Left lung (tissue), 10 donors: Measurements from ENCODE around the gene QRICH1. TPM values are rescaled to one million over a fixed set of nuclear protein-coding genes. Genes with fewer than 3 reads are reported as not detected.

Experiments
- ATAC-seq: fragments of 200-7000 bp; cut with Tn5 transposase; one replicate; pipeline ENCODE4 v1.9.1; 2020; ENCODE audit warnings: moderate library complexity
- DNase-seq, 4 donors: peaks; one replicate each; pipeline ENCODE4 v3.0.0-alpha.2; 2013 to 2020
- H3K27ac ChIP-seq, 2 donors: fragments of 200-600 bp; sonication (generic) in 1 of 2; one replicate each; pipeline versions ENCODE4 v1.5.0 to v1.8.0; 2020 to 2021
- H3K27me3 ChIP-seq, 2 donors: fragments of 200-600 bp; sonication (generic) in 1 of 2; one replicate each; pipeline versions ENCODE4 v1.5.0 to v1.8.0; 2020 to 2021
- H3K36me3 ChIP-seq, 2 donors: fragments of 200-600 bp; sonication (generic) in 1 of 2; one replicate each; pipeline versions ENCODE4 v1.5.0 to v1.8.0; 2020 to 2021
- H3K4me1 ChIP-seq, 2 donors: fragments of 200-600 bp; one replicate each; pipeline ENCODE4 v1.8.0; 2021
- H3K4me3 ChIP-seq, 2 donors: fragments of 200-600 bp; sonication (generic) in 1 of 2; one replicate each; pipeline versions ENCODE4 v1.5.0 to v1.8.0; 2020 to 2021; ENCODE audit warnings: mild to moderate bottlenecking in 1 of 2
- H3K9me3 ChIP-seq, 2 donors: fragments of 200-600 bp; sonication (generic) in 1 of 2; one replicate each; pipeline versions ENCODE4 v1.5.0 to v1.8.0; 2020 to 2021
- intact Hi-C, 2 donors: fragments of 100-400 bp; cut with DNase I; formaldehyde crosslinking; loops; one replicate each; pipeline versions ENCODE4 v1.11.2 to v1.14.2; 2022
- polyA plus RNA-seq, 6 donors: library from polyadenylated mRNA; unstranded; fragments of 120-200 nt; gene quantifications; one replicate each; pipeline ENCODE4 v1.2.1, GENCODE V29; 2013; ENCODE audit not compliant: insufficient read length in 6 of 6
- total RNA-seq, 2 donors: library from RNA; stranded (reverse); fragmentation: NEBNext Ultra II Directional; extraction: Animal tissue kit (Norgen Biotek cat#: 25700); gene quantifications; one replicate each; pipeline ENCODE4 v1.2.1, GENCODE V29; 2021
- TF ChIP-seq, protein P1 (sequence below), 2 donors: fragments of 200-600 bp; sonication (generic) in 1 of 2; IDR thresholded peaks; one replicate each; pipeline versions ENCODE4 v1.5.0 to v1.8.0; 2021; ENCODE audit warnings: antibody characterized with exemption in 2 of 2
- donor health status: DM: no; HTN: yes; CAD: no.
- donor health status: DM: no; HTN: no; CAD: no.

QRICH1 gene
- total and polyA plus RNA-seq, 8 donors, result 71.6 to 85.8 (median 77.6) TPM

DNA sequence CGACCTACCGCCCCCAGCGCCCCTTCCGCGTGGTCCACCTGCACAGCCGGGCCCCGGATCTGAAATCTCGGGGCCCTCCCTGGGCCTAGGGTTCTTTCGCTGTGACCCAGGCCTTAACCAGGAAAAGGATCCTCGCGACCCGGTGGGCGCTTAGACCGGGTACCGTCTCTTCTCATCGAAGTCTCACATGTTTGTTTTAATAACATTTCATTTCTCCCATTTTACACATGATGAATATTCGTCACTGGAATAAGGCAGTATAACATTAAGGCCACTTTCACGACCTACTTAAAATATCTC, 75.2 kb downstream of the QRICH1 start:
- Histone ChIP-seq H3K4me1 (peaks cover 32 to 50% of the 10 kb centered on the region in 2 donors), H3K4me3 (peak overlapping the region; percentile 88 to 97), H3K27ac (peak overlapping the region; percentile 59 to 89), H3K27me3 (no peaks in the 10 kb centered on the region), H3K36me3 (peaks cover 0 to 40% of the 10 kb centered on the region in 2 donors), H3K9me3 (no peaks in the 10 kb centered on the region)
- intact Hi-C loops, result no loop called here
- TF ChIP-seq, protein P1, sequence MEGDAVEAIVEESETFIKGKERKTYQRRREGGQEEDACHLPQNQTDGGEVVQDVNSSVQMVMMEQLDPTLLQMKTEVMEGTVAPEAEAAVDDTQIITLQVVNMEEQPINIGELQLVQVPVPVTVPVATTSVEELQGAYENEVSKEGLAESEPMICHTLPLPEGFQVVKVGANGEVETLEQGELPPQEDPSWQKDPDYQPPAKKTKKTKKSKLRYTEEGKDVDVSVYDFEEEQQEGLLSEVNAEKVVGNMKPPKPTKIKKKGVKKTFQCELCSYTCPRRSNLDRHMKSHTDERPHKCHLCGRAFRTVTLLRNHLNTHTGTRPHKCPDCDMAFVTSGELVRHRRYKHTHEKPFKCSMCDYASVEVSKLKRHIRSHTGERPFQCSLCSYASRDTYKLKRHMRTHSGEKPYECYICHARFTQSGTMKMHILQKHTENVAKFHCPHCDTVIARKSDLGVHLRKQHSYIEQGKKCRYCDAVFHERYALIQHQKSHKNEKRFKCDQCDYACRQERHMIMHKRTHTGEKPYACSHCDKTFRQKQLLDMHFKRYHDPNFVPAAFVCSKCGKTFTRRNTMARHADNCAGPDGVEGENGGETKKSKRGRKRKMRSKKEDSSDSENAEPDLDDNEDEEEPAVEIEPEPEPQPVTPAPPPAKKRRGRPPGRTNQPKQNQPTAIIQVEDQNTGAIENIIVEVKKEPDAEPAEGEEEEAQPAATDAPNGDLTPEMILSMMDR (IDR thresholded peaks at IDR 0.05), result no peak
- DNase-seq, result no peak
- ATAC-seq, result no peak

DNA sequence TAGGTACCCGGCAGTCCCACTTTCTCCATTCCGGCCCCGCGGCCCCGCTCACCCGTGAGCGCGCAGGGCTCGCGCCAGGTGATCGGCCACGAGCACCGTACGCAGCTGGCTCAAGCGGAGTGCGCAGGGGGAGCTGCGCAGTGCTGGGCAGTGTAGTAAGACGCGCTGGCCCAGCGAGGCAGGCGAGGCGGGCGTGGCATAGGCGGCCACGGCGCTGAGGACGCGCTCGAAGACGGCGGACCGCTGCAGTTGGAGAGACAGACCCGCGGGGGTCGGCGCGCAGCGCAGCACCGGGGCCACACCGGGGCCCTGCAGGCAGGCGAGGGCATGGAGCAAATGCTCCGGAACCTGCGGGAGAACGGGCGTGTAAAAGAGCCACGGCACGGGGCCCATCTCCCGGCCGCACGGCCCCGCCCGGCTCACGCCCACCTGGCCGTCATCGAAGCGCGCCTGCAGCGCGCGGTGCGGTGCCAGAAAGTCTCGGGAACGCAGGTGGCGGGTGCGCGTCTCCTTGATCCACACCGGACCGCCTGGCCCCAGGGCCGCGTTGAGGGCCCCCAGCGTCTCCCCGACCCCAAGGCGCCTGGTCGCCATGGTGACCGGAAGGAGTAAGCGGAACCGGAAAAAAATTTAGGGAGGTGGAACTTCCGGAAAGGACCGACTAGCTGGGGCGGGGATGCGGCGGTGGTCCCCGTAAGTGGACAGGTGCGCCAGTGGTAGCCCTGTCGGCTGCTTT, 75.7 kb downstream of the QRICH1 start, which contains the start of gene DALRD3:
Gene DALRD3 (minus strand): TSS at position 610 of the 736 bp plus-strand sequence. CDS start 16 bp downstream, at position 594.
- TF ChIP-seq, protein P1 (IDR thresholded peaks at IDR 0.05), result no peak
- H3K27me3 ChIP-seq, result no peaks in the 10 kb centered on the region
- H3K9me3 ChIP-seq, result no peaks in the 10 kb centered on the region
- ATAC-seq (peak; percentile 14), DNase-seq (peak; percentile 65 to 90 (median 72))
- H3K4me3 ChIP-seq, result peak within 1 kb of the TSS; percentile 88 to 97
- H3K27ac ChIP-seq, result peak within 1 kb of the TSS; percentile 59 to 100
- intact Hi-C loops, result no loop called here
- peaks cover 0 to 40% of the 10 kb centered on the region in 2 donors for H3K36me3 ChIP-seq
- peaks cover 28 to 44% of the 10 kb centered on the region in 2 donors for H3K4me1 ChIP-seq

DNA sequence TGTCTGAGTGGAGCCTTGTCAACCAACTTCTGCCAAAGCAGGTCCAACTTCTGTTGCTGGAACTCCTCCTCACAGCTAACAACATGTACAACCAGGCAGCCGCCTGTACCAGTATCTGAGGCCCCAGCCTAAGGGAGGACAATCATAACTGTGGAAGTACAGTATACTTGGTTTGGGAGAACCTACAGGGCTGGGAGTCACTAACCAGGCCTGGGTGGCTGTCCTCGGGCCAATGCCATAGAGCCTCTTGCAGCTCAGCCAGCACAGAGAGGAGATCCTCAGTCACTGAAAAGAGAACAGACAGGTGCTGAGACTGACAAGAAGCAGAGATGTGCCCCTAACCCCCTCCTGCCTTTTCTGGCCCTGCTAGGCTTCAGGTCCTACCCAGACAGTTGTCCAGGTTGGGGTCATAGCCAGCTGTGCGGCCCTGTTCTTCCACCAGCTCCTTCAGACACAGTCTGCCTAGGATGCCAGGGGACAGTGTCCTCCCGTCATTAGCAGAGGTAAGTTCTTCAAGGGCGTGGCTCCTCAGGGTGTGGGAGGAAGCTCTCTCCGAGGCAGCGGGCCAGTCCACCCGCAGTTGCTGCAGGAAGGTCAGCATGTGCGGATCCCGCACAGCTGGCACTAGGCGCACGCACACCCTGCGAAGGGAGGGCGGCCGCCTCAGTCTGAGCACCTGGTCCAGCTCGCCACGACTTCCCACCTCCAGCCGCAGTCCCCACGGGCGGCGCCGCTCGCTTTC, 76.5 kb downstream of the QRICH1 start:
- intact Hi-C loops, result no loop called here
- peak overlapping the region; percentile 59 to 89 for H3K27ac ChIP-seq
- peaks cover 23 to 37% of the 10 kb centered on the region in 2 donors for H3K4me1 ChIP-seq
- DNase-seq (no peak), ATAC-seq (no peak)
- no peaks in the 10 kb centered on the region for H3K9me3 ChIP-seq
- H3K27me3 ChIP-seq, result no peaks in the 10 kb centered on the region
- peaks cover 0 to 44% of the 10 kb centered on the region in 2 donors for H3K36me3 ChIP-seq
- TF ChIP-seq, protein P1 (IDR thresholded peaks at IDR 0.05), result no peak
- H3K4me3 ChIP-seq, result peak overlapping the region; percentile 88 to 97

DNA sequence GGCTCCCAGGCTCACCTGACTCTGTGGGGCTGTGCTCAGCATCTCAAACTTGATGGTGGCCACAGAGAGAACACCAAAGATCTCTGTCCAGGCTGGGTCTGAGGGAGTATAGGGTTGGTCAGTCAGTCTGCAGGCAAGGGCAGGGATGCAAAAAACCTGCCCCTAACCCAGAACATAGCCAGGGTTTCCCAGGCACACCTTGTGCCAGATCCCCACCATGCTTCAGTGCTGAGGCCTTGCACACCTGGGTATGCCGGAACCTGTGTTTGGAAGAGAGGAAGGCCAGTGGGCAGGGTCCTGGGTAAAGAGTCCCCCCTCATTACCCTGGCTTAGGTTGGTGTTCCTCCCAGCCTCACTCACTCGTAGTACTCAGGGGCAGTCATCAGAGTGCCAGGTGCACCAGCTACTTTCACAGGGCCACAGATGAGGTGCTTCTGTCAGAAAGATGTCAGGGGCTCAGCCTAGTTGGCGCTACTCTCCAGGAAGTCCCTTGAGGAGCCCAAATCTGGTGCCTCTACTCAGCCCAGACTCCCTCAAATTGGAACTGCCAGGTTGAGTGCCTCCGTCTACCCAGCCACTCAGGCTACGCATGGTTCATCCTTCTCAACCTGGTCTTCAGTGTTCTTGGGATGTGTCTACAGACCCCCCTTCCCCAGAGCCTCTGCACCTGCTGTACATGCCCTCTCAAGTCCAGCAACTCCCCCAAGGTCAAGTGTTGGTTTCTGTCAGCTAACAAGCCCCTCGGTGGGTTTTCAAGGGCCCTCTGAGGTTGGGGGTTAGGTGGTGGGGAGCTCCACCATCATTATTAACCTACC, 77.2 kb downstream of the QRICH1 start:
- Histone ChIP-seq H3K9me3 (no peaks in the 10 kb centered on the region), H3K4me3 (no peak overlapping the region), H3K36me3 (peaks cover 0 to 52% of the 10 kb centered on the region in 2 donors), H3K27me3 (no peaks in the 10 kb centered on the region), H3K27ac (no peak overlapping the region), H3K4me1 (peaks cover 23 to 36% of the 10 kb centered on the region in 2 donors)
- DNase-seq, result no peak
- ATAC-seq, result no peak
- TF ChIP-seq, protein P1 (IDR thresholded peaks at IDR 0.05), result no peak
- intact Hi-C loops, result no loop called here
